Glutamatergic neuron (in vitro differentiated cells): ENCODE results near the gene BTG4. TPM values are rescaled to one million over a fixed set of nuclear protein-coding genes. Genes with fewer than 3 reads are reported as not detected.

Experiments
- DNase-seq: peaks from one replicate; pipeline ENCODE4 v3.0.0; 2022
- H3K27ac Mint-ChIP-seq: one replicate; pipeline ENCODE4 v1.8.0; 2020; ENCODE audit warnings: mild to moderate bottlenecking, mixed read lengths, inconsistent platforms; ENCODE audit not compliant: unreplicated experiment
- H3K27me3 Mint-ChIP-seq: one replicate; pipeline ENCODE4 v1.8.0; 2020; ENCODE audit warnings: mild to moderate bottlenecking, moderate library complexity, mixed read lengths, inconsistent platforms; ENCODE audit not compliant: unreplicated experiment
- H3K36me3 Mint-ChIP-seq: one replicate; pipeline ENCODE4 v1.8.0; 2020; ENCODE audit warnings: mild to moderate bottlenecking, mixed read lengths, inconsistent platforms; ENCODE audit not compliant: unreplicated experiment
- H3K4me1 Mint-ChIP-seq: one replicate; pipeline ENCODE4 v1.8.0; 2020; ENCODE audit warnings: mild to moderate bottlenecking, low read depth, mixed read lengths, inconsistent platforms; ENCODE audit not compliant: unreplicated experiment
- H3K4me3 Mint-ChIP-seq: one replicate; pipeline ENCODE4 v1.8.0; 2020; ENCODE audit warnings: mild to moderate bottlenecking, mixed read lengths, inconsistent platforms; ENCODE audit not compliant: unreplicated experiment
- H3K9me3 Mint-ChIP-seq: one replicate; pipeline ENCODE4 v1.8.0; 2020; ENCODE audit warnings: mild to moderate bottlenecking, moderate library complexity, mixed read lengths, inconsistent platforms; ENCODE audit not compliant: unreplicated experiment
- CTCF ChIP-seq: fragments of 200-600 bp; sonication (generic); IDR thresholded peaks from one replicate; pipeline ENCODE4 v1.5.0; 2021; ENCODE audit not compliant: partially characterized antibody, unreplicated experiment
- total RNA-seq: library from RNA; stranded (reverse); fragmentation: NEBNext Ultra II Directional; extraction: Animal tissue kit (Norgen Biotek cat#: 25700); gene quantifications from one replicate; pipeline ENCODE4 v1.2.1, GENCODE V29; 2021; ENCODE audit not compliant: unreplicated experiment

Gene BTG4
- total RNA-seq, 1 donor from 2014 or later, result not detected

GRCh38 chr11:111459506-111460270, 52.5 kb downstream of the BTG4 start:
- Mint-ChIP-seq H3K27ac (no peak overlapping the region), H3K27me3 (peaks cover 2% of the 10 kb centered on the region), H3K9me3 (peaks cover 3% of the 10 kb centered on the region), H3K4me3 (no peak overlapping the region), H3K36me3 (no peaks in the 10 kb centered on the region), H3K4me1 (no peaks in the 10 kb centered on the region)
- no peak for DNase-seq
- TF ChIP-seq CTCF, result no peak

GRCh38 chr11:111457731-111458368, 54.3 kb downstream of the BTG4 start:
- no peak for DNase-seq
- Mint-ChIP-seq H3K36me3 (no peaks in the 10 kb centered on the region), H3K4me1 (no peaks in the 10 kb centered on the region), H3K27me3 (peaks cover 2% of the 10 kb centered on the region), H3K27ac (no peak overlapping the region), H3K4me3 (no peak overlapping the region), H3K9me3 (peaks cover 4% of the 10 kb centered on the region)
- no peak for TF ChIP-seq CTCF

GRCh38 chr11:111456859-111457730, 55.1 kb downstream of the BTG4 start:
- peaks cover 4% of the 10 kb centered on the region for H3K9me3 Mint-ChIP-seq
- DNase-seq, result no peak
- H3K4me1 Mint-ChIP-seq, result no peaks in the 10 kb centered on the region
- TF ChIP-seq CTCF, result no peak
- no peaks in the 10 kb centered on the region for H3K36me3 Mint-ChIP-seq
- no peak overlapping the region for H3K27ac Mint-ChIP-seq
- H3K27me3 Mint-ChIP-seq, result no peaks in the 10 kb centered on the region
- no peak overlapping the region for H3K4me3 Mint-ChIP-seq

GRCh38 chr11:111456086-111456858, 55.9 kb downstream of the BTG4 start:
- DNase-seq, result no peak
- Mint-ChIP-seq H3K4me3 (no peak overlapping the region), H3K27me3 (no peaks in the 10 kb centered on the region), H3K36me3 (no peaks in the 10 kb centered on the region), H3K9me3 (peaks cover 4% of the 10 kb centered on the region), H3K27ac (no peak overlapping the region), H3K4me1 (no peaks in the 10 kb centered on the region)
- TF ChIP-seq CTCF, result no peak
